GM21528 (cell line): ENCODE results near the gene MAP6.

ENCODE experiments used
- ATAC-seq: cut with Tn5 transposase; IDR thresholded peaks from one replicate; pipeline ENCODE4 v1.9.1; 2021; ENCODE audit warnings: mild to moderate bottlenecking, moderate library complexity; ENCODE audit not compliant: unreplicated experiment, low FRiP score

MAP6 gene

GRCh38 chr11:75557666-75558494 lies 111.0 kb downstream of the MAP6 start:
- ATAC-seq: no peak

- no peak for ATAC-seq
Measured at GRCh38 chr11:75556275-75556674, 112.6 kb downstream of the MAP6 start.

DNA sequence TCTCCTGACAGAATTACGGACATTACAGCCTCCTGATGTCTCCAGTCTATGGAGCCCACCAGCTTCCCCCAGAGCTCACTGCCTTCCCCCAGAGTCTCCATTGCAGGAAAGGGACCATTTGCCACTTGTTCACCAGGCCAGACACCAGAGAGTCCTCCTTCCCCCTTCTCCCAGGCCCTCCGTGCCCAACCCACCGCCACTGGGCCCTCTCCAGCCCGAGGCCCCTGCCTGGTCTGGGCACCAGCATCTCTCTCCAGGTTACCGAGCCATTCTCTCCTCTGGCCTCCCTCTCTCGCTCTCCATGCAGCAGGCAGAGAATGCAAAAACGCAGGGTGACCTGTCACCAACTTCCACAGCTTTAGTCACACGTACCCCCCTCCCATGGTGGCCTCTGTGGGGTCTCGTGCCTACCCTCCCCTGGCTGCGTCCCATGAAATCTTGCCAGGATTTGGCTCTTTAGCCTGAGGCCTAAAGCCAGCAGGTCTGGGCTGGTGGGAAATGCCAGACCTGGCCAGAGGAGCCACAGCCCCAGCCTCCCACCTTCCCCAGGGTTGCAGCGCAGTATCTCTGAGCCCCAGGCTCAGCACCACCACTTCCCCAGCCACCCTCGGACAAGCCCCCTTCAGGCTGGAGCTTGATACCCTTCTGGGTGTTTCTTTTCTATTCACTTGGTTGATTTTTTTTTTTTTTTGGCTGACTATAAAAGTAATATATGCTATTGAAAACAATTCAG lies 113.6 kb downstream of the MAP6 start:
- ATAC-seq: no peak

DNA sequence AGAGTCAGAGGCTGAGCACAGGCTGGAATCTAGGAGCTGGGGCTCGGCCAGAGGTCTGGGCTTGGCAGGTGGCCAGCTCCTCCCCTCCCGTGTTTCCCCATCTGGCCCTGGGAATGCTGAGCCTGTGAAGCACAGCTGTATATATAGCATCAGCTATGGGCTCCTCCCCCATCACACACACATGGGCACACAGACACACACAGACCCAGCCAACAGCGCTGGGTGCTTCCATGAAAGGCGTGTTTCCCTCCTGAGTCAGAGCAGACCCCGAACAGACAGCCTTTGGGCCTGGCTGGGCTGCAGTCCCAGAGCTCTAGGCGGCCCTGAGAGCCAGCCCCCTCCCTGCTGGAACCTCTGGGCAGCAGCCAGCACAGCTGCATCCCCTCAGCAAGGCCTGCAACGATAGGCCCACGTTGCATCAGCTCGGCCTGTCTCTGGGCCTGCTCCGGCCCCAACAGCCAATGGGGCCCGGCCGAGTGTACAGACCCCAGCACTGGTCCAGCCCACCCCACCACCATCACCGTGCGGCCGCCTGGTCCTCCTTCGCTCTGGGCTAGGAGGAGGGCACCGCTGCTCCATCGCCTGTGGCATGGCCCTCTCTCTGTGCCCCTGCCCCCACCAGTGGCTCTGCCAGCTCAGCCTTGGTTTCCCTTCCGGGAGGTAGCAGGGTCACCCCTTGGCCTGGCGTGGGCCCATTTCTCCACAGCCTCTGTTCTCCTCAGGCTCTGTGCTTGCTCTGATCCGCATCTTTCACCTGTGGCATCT lies 114.4 kb downstream of the MAP6 start:
- no peak for ATAC-seq

- no peak for ATAC-seq
Measured at GRCh38 chr11:75553889-75554257, 115.0 kb downstream of the MAP6 start.

DNA sequence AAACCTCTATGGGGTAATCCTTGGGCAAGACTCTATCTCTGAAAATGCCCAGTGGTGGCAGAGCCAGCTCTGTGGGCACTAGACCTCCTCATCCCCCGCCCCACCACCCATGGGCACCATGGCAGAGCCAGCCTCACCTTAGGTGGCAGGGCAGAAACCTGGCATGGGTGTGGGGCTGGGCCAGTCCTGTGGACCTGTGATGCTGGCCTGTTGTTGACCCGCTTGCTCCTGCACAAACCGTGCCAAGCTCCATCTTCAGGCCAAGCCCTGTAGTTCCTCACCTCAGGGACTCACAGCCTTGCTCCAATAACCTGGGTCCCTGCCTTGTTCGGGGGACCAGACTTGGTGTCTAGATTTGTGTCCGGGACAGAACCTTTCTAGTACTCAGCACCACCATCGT lies 115.7 kb downstream of the MAP6 start:
- ATAC-seq: no peak

GRCh38 chr11:75549370-75549958 lies 119.4 kb downstream of the MAP6 start:
- no peak for ATAC-seq

GRCh38 chr11:75548595-75549272 lies 120.1 kb downstream of the MAP6 start:
- ATAC-seq: no peak

DNA sequence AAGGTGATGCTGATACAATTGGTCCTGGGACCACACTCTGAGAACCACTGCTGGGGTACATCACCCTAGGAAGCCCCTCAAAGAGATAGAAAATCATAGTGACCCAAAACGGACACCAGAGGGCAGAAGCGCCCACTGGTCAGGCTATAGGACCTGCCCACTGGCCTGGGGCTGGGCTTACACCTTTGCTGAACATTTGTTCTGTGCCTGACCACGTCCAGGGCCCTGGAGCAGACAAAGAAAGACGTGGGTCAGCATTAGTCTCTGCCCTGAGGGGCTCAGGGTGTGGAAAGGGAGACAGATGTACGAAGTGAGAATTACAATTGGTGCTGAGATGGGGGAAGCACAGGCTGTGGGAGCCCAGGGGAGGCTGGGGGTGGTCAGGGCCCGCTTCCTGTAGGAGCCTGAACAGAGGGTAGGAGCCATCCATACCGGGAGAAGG lies 121.2 kb downstream of the MAP6 start:
- ATAC-seq: no peak

- no peak for ATAC-seq
Measured at GRCh38 chr11:75547177-75547576, 121.7 kb downstream of the MAP6 start.

DNA sequence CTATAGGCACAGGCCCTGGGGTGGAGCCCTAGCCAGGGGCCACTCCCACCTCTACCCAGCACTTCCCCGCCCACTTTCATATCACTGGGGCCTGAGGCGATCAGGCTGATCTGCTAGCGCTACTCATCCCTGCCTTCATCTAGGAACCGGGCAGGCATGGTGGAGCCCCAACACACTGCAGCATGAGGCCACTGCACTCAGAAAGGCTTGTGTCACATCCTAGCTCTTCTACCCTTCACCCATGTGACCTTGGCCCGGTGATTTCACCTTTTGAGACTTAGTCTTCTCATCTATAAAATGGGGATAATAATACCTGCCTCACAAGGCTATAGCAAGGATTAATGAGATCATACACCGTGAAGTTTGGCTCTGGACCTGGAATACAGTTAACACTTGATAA lies 125.0 kb downstream of the MAP6 start:
- no peak for ATAC-seq

- no peak for ATAC-seq
Measured at GRCh38 chr11:75542088-75542438, 126.8 kb downstream of the MAP6 start.

DNA sequence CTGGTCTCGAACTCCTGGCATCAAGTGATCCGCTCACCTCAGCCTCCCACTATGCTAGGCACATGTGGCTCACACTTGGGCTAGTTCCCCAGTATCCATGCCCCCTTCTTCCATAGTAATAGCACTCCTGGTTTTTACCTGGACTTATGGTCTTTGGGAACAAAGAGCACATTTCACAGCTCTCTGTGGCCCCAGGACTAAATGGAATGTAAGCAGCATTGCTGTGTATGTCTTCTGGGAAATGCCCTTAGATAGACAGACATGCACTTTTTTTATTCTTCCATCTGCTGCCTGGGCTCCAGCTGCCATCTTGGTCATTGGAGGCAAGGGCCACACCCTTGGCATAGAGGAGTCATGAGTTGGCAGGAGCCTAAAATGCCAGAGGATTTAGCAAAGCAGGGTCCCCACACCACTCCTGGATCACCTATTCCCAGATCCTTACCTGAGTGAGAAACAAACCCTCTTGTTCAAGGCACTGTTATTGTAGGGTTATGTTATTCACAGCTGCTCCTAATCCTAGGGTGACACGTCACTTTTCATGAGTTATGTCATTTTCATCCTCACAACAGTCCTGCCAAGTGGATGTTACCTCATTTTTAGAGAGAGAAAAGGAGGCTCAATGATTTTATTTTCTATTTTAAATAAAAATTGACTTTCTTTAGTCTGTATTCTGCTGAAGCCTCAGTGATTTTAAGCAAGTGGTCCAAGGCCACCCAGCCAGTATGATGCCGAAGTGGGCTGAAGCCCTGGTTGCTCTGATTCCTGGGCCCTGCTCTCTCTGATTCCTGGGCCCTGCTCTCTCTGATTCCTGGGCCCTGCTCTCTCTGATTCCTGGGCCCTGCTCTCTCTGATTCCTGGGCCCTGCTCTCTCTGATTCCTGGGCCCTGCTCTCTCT lies 127.4 kb downstream of the MAP6 start:
- no peak for ATAC-seq

DNA sequence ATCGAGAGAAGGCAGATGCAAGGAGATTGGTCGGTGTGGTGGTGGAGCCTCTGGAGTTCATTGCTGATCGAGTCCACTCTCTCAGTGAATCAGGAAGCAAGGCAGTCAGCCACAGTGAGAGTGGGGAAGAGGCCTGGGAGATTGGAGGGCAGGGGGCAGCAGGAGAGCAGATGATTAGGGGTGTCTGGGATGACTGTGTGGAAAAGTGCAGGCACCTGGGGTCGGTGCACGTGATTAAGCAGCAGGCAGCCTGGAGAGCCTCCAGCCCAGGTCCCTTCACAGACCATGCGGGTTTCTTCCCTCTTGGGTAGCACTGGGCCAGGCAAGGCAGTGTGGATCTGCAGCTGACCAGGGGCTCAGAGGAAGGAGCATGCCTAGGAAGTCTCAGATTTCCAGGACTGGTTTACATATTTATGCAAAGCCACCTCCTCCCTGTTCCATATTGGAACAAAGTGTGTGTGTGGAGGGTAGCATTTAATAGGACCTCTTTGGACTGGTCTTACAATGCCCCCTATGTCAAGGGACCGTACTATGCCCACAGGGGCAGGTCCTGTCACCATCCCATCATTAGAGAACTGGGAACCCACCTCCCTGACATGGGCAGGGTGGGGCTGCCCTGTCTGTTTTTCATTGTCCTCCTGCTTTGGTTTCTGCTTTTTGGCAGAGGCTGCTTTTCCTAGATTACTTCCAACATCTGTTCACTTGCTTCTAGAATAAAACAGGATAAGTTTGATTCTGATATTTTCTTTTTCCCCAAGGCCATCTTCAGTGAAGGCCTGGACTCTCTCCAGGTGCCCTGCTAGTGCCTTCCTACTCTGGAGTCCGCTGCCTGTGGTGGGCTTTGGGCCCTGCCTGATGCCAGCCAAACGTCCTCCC lies 129.1 kb downstream of the MAP6 start:
- ATAC-seq: no peak

DNA sequence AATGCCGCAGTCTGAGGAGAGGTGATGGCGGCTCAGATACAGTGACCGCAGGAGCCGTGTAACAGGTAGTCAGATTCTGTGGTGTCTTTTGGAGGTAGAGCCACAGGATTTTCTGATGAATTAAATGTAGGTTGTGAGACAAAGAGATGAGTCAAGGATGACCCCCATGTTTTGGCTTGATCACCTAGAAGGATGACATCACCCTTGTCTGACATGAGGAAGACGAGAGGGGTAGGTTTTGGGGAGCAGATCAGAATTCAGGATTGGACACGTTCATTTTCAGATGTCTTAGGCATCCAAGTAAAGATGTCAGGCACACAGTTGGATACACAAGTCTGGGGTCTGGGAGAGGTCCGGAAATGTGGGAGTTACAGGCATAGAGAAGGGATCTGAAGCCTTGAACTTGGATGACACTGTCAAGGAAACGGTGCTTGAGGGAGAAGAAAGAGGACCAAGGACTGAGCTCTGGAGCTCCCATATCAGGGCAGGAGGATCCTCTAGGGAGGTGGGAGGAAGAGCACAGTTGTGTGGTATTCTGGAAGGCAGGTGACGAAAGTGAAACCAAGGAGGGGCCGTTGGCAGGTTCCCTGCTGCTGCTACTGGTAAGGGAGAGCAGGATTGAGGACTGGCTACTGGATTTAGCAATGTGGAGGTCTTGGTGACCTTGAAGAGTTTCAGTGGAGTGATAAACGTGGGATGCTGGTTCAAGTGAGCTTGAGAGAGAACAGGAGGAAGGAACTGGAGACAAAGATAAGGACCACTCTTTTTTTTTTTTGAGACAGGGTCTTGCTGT lies 130.5 kb downstream of the MAP6 start:
- ATAC-seq: no peak

GRCh38 chr11:75537740-75538139 lies 131.1 kb downstream of the MAP6 start:
- ATAC-seq: no peak
